NT2/D1 (cell line): Measurements from ENCODE around the gene PM20D2.

Experiments
- DNase-seq: peaks from one replicate; pipeline ENCODE4 v3.0.0-alpha.2; 2011; ENCODE audit warnings: low read depth, low spot score
- H3K27me3 ChIP-seq: 2 replicates; pipeline ENCODE4 v1.6.0; 2011; ENCODE audit warnings: mild to moderate bottlenecking; ENCODE audit not compliant: insufficient read length, insufficient read depth
- H3K36me3 ChIP-seq: 2 replicates; pipeline ENCODE4 v1.6.1; 2011; ENCODE audit warnings: mild to moderate bottlenecking, low read length, mixed read lengths; ENCODE audit not compliant: insufficient read depth, insufficient read length
- H3K4me1 ChIP-seq: 2 replicates; pipeline ENCODE4 v1.5.1; 2011; ENCODE audit not compliant: insufficient read depth, insufficient read length
- H3K4me3 ChIP-seq: 2 replicates; pipeline ENCODE4 v1.5.1; 2011; ENCODE audit warnings: low read depth; ENCODE audit not compliant: insufficient read length
- H3K9ac ChIP-seq: 2 replicates; pipeline ENCODE4 v1.6.0; 2011; ENCODE audit warnings: low read depth; ENCODE audit not compliant: insufficient read length
- H3K9me3 ChIP-seq: 2 replicates; pipeline ENCODE4 v1.5.1; 2011; ENCODE audit warnings: mild to moderate bottlenecking, low read length; ENCODE audit not compliant: insufficient read depth
- SUZ12 ChIP-seq: IDR thresholded peaks from 2 replicates; pipeline ENCODE4 v1.6.1; 2011; ENCODE audit not compliant: insufficient read length, insufficient read depth; ENCODE audit errors: extremely low read depth
- YY1 ChIP-seq: IDR thresholded peaks from 2 replicates; pipeline ENCODE4 v1.6.1; 2011; ENCODE audit not compliant: insufficient read length, insufficient read depth
- ZNF274 ChIP-seq: IDR thresholded peaks from 2 replicates; pipeline ENCODE4 v1.6.1; 2011; ENCODE audit warnings: mild to moderate bottlenecking, low read depth, low read length

The PM20D2 gene

GRCh38 chr6:89145956-89146717 lies at the start of gene PM20D2:
TSS of gene PM20D2 (plus strand) at chr6:89146055. CDS start at chr6:89146145, 90 bp downstream.
- peaks cover 10% of the 10 kb centered on the region for H3K36me3 ChIP-seq
- no peaks in the 10 kb centered on the region for H3K9me3 ChIP-seq
- peak within 1 kb of the TSS; percentile 69 for H3K4me3 ChIP-seq
- H3K4me1 ChIP-seq: no peaks in the 10 kb centered on the region
- TF ChIP-seq YY1 (no peak), ZNF274 (no peak)
- peak within 1 kb of the TSS; percentile 87 for H3K9ac ChIP-seq
- H3K27me3 ChIP-seq: peaks cover 31% of the 10 kb centered on the region
- no peak for DNase-seq

GRCh38 chr6:89098461-89098860 lies 47.4 kb upstream of the PM20D2 start:
- H3K36me3 ChIP-seq: peaks cover 6% of the 10 kb centered on the region
- no peaks in the 10 kb centered on the region for H3K27me3 ChIP-seq
- H3K4me1 ChIP-seq: no peaks in the 10 kb centered on the region
- H3K9me3 ChIP-seq: no peaks in the 10 kb centered on the region
- TF ChIP-seq ZNF274 (no peak), SUZ12 (no peak), YY1 (no peak)
- H3K4me3 ChIP-seq: no peak overlapping the region
- no peak overlapping the region for H3K9ac ChIP-seq
- DNase-seq: no peak

GRCh38 chr6:89100114-89100513 lies 45.7 kb upstream of the PM20D2 start:
- TF ChIP-seq ZNF274 (no peak), YY1 (no peak), SUZ12 (no peak)
- Histone ChIP-seq H3K9me3 (no peaks in the 10 kb centered on the region), H3K4me1 (no peaks in the 10 kb centered on the region), H3K9ac (no peak overlapping the region), H3K36me3 (peaks cover 12% of the 10 kb centered on the region), H3K4me3 (no peak overlapping the region), H3K27me3 (no peaks in the 10 kb centered on the region)
- DNase-seq: no peak

- no peaks in the 10 kb centered on the region for H3K4me1 ChIP-seq
- no peaks in the 10 kb centered on the region for H3K27me3 ChIP-seq
- H3K9ac ChIP-seq: no peak overlapping the region
- DNase-seq: no peak
- TF ChIP-seq SUZ12 (no peak), ZNF274 (no peak), YY1 (no peak)
- H3K36me3 ChIP-seq: no peaks in the 10 kb centered on the region
- H3K9me3 ChIP-seq: no peaks in the 10 kb centered on the region
- H3K4me3 ChIP-seq: no peak overlapping the region
Measured at GRCh38 chr6:89110284-89110683, 35.6 kb upstream of the PM20D2 start.

- H3K9ac ChIP-seq: no peak overlapping the region
- TF ChIP-seq YY1: no peak
- no peak for TF ChIP-seq SUZ12
- no peak for TF ChIP-seq ZNF274
Measured at GRCh38 chr6:89111933-89112332, 33.9 kb upstream of the PM20D2 start.

GRCh38 chr6:89116702-89117101 lies 29.2 kb upstream of the PM20D2 start:
- TF ChIP-seq YY1 (no peak), SUZ12 (no peak), ZNF274 (no peak)
- Histone ChIP-seq H3K9ac (peak overlapping the region; percentile 85), H3K4me3 (peak overlapping the region; percentile 71), H3K27me3 (peaks cover 27% of the 10 kb centered on the region), H3K36me3 (no peaks in the 10 kb centered on the region), H3K9me3 (no peaks in the 10 kb centered on the region), H3K4me1 (no peaks in the 10 kb centered on the region)
- DNase-seq: no peak

More at GRCh38 chr6:89111933-89112332, 33.9 kb upstream of the PM20D2 start:
- Histone ChIP-seq H3K9me3 (no peaks in the 10 kb centered on the region), H3K4me3 (no peak overlapping the region), H3K36me3 (no peaks in the 10 kb centered on the region), H3K4me1 (no peaks in the 10 kb centered on the region), H3K27me3 (peaks cover 3% of the 10 kb centered on the region)
- no peak for DNase-seq

GRCh38 chr6:89117211-89118108 lies 28.4 kb upstream of the PM20D2 start, which contains the start of gene SRSF12:
TSS of gene SRSF12 (minus strand) at chr6:89118071. CDS start at chr6:89117887, 184 bp downstream.
- no peak for TF ChIP-seq SUZ12
- no peak for TF ChIP-seq YY1
- no peak for TF ChIP-seq ZNF274
- Histone ChIP-seq H3K9ac (peak within 1 kb of the TSS; percentile 85), H3K4me1 (no peaks in the 10 kb centered on the region), H3K27me3 (peaks cover 27% of the 10 kb centered on the region), H3K36me3 (no peaks in the 10 kb centered on the region), H3K9me3 (no peaks in the 10 kb centered on the region), H3K4me3 (peak within 1 kb of the TSS; percentile 71)
- DNase-seq: no peak
